OCI-LY3 (cell line): ENCODE results near the gene CRB1.

Source experiments
- EZH2phosphoT487 ChIP-seq: fragments of 200-600 bp; shearing (Covaris generic); IDR thresholded peaks from 2 replicates; pipeline ENCODE4 v1.6.1; 2018; ENCODE audit warnings: antibody characterized with exemption, mixed run types, low read depth
- TF ChIP-seq, protein P1 (sequence below): fragments of 200-600, 300-600 bp; sonication (generic); IDR thresholded peaks from 2 replicates; pipeline ENCODE4 v1.5.1; 2014; ENCODE audit warnings: antibody characterized with exemption, low read length, low read depth

DNA sequence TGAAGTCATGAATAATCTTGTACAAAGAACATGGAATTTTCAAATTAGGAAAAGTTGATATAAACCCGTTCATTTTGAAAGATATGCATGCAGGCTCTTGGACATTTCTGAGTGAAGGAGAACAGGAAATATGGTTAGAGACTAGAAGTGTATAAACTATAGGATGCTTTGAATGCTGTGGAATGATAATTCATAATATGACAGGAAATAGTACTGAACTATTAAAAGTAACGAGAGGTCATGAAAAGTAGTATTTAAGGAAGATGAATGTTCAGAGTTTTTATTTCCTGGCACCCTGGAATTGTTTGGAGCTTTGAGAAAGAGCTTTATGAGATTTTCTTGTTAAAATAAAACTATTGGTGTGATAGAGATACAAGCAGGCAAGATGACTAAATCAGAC lies 18.7 kb upstream of the CRB1 start:
- TF ChIP-seq, protein P1, sequence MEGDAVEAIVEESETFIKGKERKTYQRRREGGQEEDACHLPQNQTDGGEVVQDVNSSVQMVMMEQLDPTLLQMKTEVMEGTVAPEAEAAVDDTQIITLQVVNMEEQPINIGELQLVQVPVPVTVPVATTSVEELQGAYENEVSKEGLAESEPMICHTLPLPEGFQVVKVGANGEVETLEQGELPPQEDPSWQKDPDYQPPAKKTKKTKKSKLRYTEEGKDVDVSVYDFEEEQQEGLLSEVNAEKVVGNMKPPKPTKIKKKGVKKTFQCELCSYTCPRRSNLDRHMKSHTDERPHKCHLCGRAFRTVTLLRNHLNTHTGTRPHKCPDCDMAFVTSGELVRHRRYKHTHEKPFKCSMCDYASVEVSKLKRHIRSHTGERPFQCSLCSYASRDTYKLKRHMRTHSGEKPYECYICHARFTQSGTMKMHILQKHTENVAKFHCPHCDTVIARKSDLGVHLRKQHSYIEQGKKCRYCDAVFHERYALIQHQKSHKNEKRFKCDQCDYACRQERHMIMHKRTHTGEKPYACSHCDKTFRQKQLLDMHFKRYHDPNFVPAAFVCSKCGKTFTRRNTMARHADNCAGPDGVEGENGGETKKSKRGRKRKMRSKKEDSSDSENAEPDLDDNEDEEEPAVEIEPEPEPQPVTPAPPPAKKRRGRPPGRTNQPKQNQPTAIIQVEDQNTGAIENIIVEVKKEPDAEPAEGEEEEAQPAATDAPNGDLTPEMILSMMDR = no peak
- no peak for TF ChIP-seq EZH2phosphoT487
